ENCODE measurements around the gene METTL6. TPM values are rescaled to one million over a fixed set of nuclear protein-coding genes. Genes with fewer than 3 reads are reported as not detected.
A peak's percentile ranks its signal among the peaks of the same experiment; 100 is the strongest.

Gene METTL6
- total and polyA plus RNA-seq, 2 of the 4 experiments (the other 2 are of a cell fraction), result 15.4 to 21.5 TPM

DNA sequence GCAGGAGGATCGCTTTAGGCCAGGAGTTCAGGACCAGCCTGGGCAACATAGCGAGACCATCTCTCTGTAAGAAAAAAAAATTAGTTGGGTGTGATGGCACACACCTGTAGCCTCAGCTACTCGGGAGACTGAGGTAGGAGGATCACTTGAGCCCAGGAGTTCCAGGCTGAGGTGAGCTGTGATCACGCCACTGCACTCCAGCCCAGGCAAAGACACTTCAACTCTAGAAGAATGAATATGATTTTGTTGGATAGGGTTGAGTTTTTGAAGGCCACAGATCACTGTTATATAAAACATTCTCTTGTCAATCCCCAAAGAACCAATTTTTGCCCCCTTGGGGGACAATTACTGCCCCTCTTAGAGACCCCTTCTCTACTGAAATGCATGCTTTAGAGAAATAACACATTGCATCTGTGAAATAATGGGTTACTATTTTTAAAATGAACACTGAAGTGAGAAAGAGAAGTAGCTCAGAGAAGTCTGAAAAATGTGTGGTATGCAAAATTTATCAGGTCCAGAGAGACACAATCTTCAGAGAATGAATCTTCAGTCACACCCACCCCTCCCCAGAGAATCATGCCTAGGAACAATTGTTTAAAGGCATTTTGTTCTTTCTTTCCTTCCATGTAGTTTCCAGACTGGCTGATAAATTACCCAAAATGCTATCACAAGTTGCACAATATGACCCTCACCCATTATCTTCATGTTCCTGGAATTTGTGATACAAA lies 42.7 kb downstream of the METTL6 start:
- peaks cover 4% of the 10 kb centered on the region for H3K9me3 ChIP-seq (ENCODE audit: control insufficient read depth, insufficient read depth, low read length)
- H3K27ac ChIP-seq (ENCODE audit: insufficient read depth, low read length), result no peak overlapping the region
- H3K9ac ChIP-seq (ENCODE audit: low read depth, low read length), result no peak overlapping the region
- ChIA-PET CTCF (interaction anchor here (1.3 kb wide), 1 partner anchor 117 kb away, joined by 4 read pairs; no protein-coding TSS in a partner anchor), POLR2A (ENCODE audit: unreplicated experiment) (no interaction called here)
- H4K20me1 ChIP-seq (ENCODE audit: insufficient read depth, low read length), result no peaks in the 10 kb centered on the region
- no peak overlapping the region for H4K5ac ChIP-seq (ENCODE audit: low read depth, low read length)
- H2BK15ac ChIP-seq (ENCODE audit: low read depth, low read length), result no peak overlapping the region
- H3K56ac ChIP-seq (ENCODE audit: extremely low read depth, insufficient read depth, low read length), result no peak overlapping the region
- intact Hi-C loops (cut with micrococcal nuclease), result no loop called here
- TF ChIP-seq SMC3 (IDR thresholded peaks at IDR 0.05; ENCODE audit: low read depth, low read length), result no peak
- peak; percentile 43 for TF ChIP-seq CEBPB (IDR thresholded peaks at IDR 0.05; ENCODE audit: low read depth, low read length)
- no peak overlapping the region for H2AK9ac ChIP-seq (replicated peaks; ENCODE audit: low read depth, low read length, poor library complexity)
- DNase-seq, result no peak
- H3K4ac ChIP-seq (ENCODE audit: low read depth, low read length), result no peak overlapping the region
- ATAC-seq (ENCODE audit: low read depth), result no peak
- no peak overlapping the region for H2BK5ac ChIP-seq (ENCODE audit: low read depth, low read length, poor library complexity, severe bottlenecking)
- H4K8ac ChIP-seq (ENCODE audit: low read depth in 2 of 2, low read length in 2 of 2), result no peak overlapping the region
- H3K27me3 ChIP-seq (ENCODE audit: control insufficient read depth, insufficient read depth, low read length), result no peaks in the 10 kb centered on the region
- no peak overlapping the region for H3K4me2 ChIP-seq (ENCODE audit: low read depth, low read length)
- no peaks in the 10 kb centered on the region for H3K4me1 ChIP-seq (ENCODE audit: control insufficient read depth, insufficient read depth, low read length)
- no peak overlapping the region for H2BK120ac ChIP-seq (ENCODE audit: low read depth, low read length)
- no TSS peak for BruUV-seq (replicated peaks)
- H3K9me1 ChIP-seq (ENCODE audit: insufficient read depth, low read length), result no peaks in the 10 kb centered on the region
- H3K23ac ChIP-seq (ENCODE audit: low read depth, low read length), result no peak overlapping the region
- dilution Hi-C loops (cut with HindIII; ENCODE audit: low sequenced_read_pairs, unreplicated experiment), result no loop called here
- H3K36me3 ChIP-seq (ENCODE audit: control insufficient read depth, insufficient read depth, low read length), result no peaks in the 10 kb centered on the region
- H3K4me3 ChIP-seq (ENCODE audit: insufficient read depth, low read depth, low read length), result no peak overlapping the region
- WGBS, 2 experiments (ENCODE audit: extremely low coverage in 2 of 2, insufficient read length in 1 of 2), result 100% methylated on average over 1 of the region's 4 CpGs; no CpG with 5 or more reads in 1 of the 2 experiments
- H2AFZ ChIP-seq (replicated peaks; ENCODE audit: low read length, poor library complexity), result no peak overlapping the region
- in situ Hi-C loops (cut with MboI; ENCODE audit: low sequenced_read_pairs), result loop anchor here (5.0 to 25.0 kb wide), 2 partner anchors 117 to 272 kb away; no protein-coding TSS in a partner anchor
- no peak overlapping the region for H3K14ac ChIP-seq (replicated peaks; ENCODE audit: low read depth, low read length)
- H3K79me1 ChIP-seq (ENCODE audit: low read depth in 1 of 2, low read length in 2 of 2), result no peaks in the 10 kb centered on the region
- no peak overlapping the region for H3K18ac ChIP-seq (ENCODE audit: low read depth, low read length)
- no peak overlapping the region for H2BK20ac ChIP-seq (ENCODE audit: low read depth, low read length)
- no peak overlapping the region for H4K91ac ChIP-seq (ENCODE audit: insufficient read depth, low read depth, low read length)
- no peak overlapping the region for H2AK5ac ChIP-seq (ENCODE audit: low read depth, low read length)
